HG03159 (cell line): ENCODE results near the gene JTB.
"Not testable (repeated sequence)": the region's sequence is repeated elsewhere in the genome, so short reads cannot be mapped to it uniquely, and the experiment has no call there.

Experiments
- ATAC-seq: cut with Tn5 transposase; IDR thresholded peaks from one replicate; pipeline ENCODE4 v1.9.1; 2021; ENCODE audit warnings: mild to moderate bottlenecking, moderate library complexity; ENCODE audit not compliant: unreplicated experiment

Gene JTB

DNA sequence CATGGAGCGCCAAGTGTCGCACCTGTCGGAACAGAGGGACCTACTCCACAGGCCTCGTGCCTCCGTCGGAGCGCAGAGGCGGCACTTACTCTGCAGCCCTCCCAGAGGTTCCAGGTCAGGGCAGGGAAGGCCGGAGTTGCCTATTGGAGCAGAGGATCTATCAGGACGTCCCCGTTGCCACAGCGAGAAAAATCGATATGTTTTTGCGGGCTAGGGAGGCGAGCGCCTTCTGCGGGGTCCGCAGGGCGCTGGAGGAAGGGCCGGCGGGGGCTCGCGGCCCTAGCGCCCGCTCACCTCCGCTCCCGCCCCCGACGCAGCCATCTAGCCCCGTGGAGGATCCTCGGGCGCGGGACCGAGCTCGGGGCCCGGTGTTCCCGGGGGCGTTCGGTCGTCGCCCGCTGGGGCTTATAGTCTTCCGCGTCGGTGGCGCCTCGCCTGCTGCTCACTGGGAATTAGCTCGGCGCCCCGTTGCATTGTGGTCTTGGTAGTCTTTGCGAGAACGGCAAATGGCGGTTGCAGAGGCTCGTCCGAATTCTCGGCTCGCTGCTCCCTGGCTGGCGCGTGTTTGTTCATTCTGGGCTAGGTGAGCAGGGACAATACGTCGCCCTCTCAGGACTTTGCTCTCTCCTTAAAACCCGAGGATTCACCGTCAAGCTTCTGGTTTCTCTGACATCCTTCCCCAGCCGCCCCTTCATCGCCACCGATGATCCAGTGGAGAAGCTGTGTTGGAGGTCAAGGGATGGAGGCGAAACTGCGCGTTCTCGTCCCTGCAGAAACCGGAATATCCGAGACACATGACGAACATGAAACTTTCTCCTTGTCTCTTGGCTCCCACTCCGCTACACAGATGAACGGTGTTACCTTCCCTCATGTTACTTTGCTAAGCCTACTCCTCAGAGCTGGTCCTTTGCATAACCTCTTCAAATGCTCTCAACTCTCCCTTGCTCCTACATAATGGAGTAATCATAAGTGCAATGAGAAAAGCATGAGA, at the start of gene JTB:
Gene JTB, minus strand, starts transcription at position 425 of the 991 bp plus-strand sequence. Its CDS starts 422 bp downstream, at position 3.
- ATAC-seq = peak; percentile 77

DNA sequence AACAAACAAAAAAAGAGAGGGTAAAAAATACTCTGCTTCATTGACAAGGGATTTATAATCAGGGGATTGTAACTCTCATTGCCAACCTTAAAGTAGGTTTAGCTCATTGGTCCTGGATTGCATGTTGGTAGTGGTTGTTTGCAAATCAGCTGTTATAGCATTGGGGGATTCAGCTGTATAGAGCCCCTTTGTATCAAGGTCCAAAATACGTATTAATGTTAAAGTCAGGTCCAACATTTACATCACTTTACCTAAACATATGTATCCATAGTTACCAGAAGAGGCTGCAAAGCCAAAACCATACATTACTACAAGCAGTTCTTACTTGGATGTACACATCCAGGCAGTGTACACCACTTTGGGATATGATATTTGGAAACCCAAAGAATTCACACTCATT, 42.5 kb upstream of the JTB start:
- no peak for ATAC-seq

DNA sequence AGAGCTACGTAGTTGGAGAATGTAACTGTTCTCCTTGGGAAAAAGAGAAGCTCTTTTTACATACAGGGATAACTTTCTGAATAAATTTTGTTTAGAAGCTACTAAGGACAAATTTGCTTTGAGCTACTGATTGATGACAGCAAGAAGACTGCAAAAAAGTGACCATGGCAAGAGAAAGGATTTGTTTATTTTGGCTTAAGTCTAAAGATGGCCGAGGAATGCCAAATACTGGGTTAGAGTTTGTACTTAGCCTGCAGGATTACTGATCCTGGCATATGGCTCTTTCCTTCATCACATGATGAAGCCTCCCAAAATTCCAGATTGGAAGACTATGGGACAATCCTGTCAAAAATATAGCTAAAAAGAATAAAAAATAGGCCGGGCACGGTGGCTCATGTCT, 41.8 kb upstream of the JTB start:
- no peak for ATAC-seq

GRCh38 chr1:154014154-154014907, 36.9 kb upstream of the JTB start:
- no peak for ATAC-seq

- ATAC-seq = not testable (repeated sequence)
These were observed 35.1 kb upstream of the JTB start for GRCh38 chr1:154012543-154012942.

GRCh38 chr1:154012129-154012528, 34.7 kb upstream of the JTB start:
- ATAC-seq = no peak

- no peak for ATAC-seq
These were observed 28.7 kb upstream of the JTB start for GRCh38 chr1:154006136-154006535.

GRCh38 chr1:154000420-154000819, 22.9 kb upstream of the JTB start:
- ATAC-seq = no peak

- ATAC-seq = not testable (repeated sequence)
These were observed 19.4 kb upstream of the JTB start for GRCh38 chr1:153996882-153997281.

- ATAC-seq = no peak
These were observed 18.2 kb upstream of the JTB start for GRCh38 chr1:153995640-153996039.

- no peak for ATAC-seq
These were observed 17.7 kb upstream of the JTB start for GRCh38 chr1:153995202-153995601.

DNA sequence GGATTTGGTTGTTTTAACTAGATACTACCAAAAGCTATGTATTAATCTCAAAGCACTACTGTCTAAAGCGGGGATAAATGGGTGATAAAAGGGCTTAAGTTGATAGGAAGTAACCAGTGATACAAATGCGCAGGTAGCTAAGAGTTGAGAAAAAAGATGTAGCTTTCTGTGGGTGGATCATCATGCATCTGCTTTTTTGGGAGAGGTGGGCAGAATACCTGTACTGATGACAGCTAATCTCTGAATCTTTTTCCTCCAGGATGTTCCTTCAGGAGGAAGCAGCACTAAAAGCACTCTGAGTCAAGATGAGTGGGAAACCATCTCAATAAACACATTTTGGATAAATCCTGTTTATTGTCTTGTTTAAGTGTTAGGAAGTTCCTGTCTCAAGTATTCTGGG, 14.3 kb upstream of the JTB start:
- ATAC-seq = no peak

- no peak for ATAC-seq
These were observed 13.7 kb upstream of the JTB start for GRCh38 chr1:153991151-153991630.

DNA sequence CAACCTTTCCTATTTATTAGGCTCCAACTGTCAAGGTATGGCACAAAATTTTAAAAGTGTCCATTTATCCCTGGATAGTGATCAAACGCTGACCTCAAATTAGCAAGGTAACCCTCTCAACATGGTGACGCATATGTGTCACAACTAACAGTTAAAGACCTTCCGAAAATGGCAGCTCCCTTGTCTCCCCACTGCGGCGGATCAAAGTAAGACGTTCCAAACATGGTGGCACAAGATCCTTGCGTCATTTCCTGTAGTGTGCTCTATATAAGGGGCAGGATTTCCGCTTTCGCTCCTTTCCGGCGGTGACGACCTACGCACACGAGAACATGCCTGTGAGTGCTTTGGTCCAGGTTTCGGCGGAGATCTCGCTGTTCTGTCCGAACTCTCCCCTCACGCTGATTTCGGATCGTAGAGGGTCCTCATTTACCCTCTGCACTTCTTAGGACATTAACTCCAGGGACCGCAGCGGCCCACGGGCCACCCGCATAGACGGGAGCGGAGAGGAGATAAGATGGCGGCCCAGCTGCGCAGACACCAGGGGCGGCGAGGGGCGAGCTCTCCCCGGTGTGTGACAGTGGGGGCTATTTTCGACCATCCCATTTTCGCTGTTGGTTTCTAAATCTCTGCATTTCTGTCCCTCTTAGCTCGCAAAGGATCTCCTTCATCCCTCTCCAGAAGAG, 13.1 kb upstream of the JTB start, which contains the start of gene RPS27:
Gene RPS27, plus strand, starts transcription at position 295 of the 683 bp plus-strand sequence. Its CDS starts 35 bp downstream, at position 330.
- ATAC-seq = peak; percentile 67

DNA sequence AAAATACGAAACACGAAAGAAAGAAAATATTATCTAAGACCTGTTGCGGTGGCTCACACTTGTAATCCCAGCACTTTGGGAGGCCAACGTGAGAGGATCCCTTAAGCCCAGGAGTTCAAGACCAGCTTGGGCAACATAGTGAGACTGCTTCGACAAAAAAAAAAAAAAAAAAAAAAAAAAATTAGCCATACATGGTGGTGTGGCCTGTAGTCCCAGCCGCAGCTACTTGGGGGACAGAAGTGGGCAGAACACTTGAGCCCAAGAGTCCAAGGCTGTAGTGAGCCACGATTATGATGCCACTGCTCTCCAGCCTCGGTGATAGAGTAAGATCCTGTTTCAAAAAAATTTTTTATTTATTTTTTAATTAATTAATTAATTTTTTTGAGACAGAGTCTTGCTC, 10.1 kb upstream of the JTB start:
- ATAC-seq = no peak

GRCh38 chr1:153985941-153986761, 8.7 kb upstream of the JTB start, which contains the start of gene RAB13:
Gene RAB13 (minus strand): TSS chr1:153986339. CDS start chr1:153986236, 103 bp downstream.
- no peak for ATAC-seq

- no peak for ATAC-seq
These were observed 8.0 kb upstream of the JTB start for GRCh38 chr1:153985341-153985912.

GRCh38 chr1:153984123-153984894, 6.8 kb upstream of the JTB start:
- ATAC-seq = no peak

DNA sequence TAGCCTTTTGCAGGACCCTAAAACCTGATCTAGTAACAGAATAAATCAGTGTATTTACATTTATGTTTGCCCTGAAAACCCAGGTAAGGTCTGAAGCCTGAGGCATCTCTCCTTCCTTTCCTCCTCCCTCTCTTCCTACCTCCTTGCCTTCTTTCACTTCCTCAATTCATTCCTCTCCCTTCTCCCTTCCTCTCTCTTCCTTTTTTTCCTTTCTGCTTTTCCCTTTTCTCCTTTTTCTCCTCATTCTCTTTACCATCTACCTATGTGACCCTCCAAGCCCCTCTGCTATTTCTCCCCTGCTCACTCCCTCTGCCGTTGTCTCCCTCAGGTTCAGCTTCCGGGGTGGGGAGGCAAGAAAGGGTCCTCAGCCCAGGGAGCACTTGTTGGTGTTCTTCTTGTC, 4.3 kb upstream of the JTB start:
- not testable (repeated sequence) for ATAC-seq
